HEK293 (cell line): Measurements from ENCODE around the gene UBTFL1.
"Not testable (repeated sequence)": the region's sequence is repeated elsewhere in the genome, so short reads cannot be mapped to it uniquely, and the experiment has no call there.

Experiments
- HOXD13 ChIP-seq: sonication (generic); formaldehyde crosslinking; IDR thresholded peaks from 2 replicates; pipeline ENCODE4 v1.8.0; 2022; ENCODE audit warnings: missing genetic modification reagents, borderline replicate concordance
- MZF1 ChIP-seq: fragments of 450-650 bp; formaldehyde crosslinking; IDR thresholded peaks from 2 replicates; pipeline ENCODE4 v1.5.1; 2017; ENCODE audit warnings: missing biosample characterization, missing genetic modification characterization, borderline replicate concordance
- REPIN1 ChIP-seq: fragments of 450-650 bp; formaldehyde crosslinking; IDR thresholded peaks from 2 replicates; pipeline ENCODE4 v1.5.1; 2017; ENCODE audit warnings: missing biosample characterization, missing genetic modification characterization, low read depth
- ZNF629 ChIP-seq: fragments of 450-650 bp; formaldehyde crosslinking; IDR thresholded peaks from 2 replicates; pipeline ENCODE4 v1.5.1; 2017; ENCODE audit warnings: missing biosample characterization, missing genetic modification characterization
- TF ChIP-seq, protein P1 (sequence below): fragments of 450-650 bp; formaldehyde crosslinking; IDR thresholded peaks from 2 replicates; pipeline ENCODE4 v1.5.1; 2016; ENCODE audit warnings: missing biosample characterization, missing genetic modification characterization

GRCh38 chr11:90052311-90052710 lies 33.4 kb upstream of the UBTFL1 start:
- not testable (repeated sequence) for TF ChIP-seq REPIN1; MZF1 (tag by site-specific recombination); HOXD13 (CRISPR knock-in tag); ZNF629 (tag by site-specific recombination)
- TF ChIP-seq, protein P1, sequence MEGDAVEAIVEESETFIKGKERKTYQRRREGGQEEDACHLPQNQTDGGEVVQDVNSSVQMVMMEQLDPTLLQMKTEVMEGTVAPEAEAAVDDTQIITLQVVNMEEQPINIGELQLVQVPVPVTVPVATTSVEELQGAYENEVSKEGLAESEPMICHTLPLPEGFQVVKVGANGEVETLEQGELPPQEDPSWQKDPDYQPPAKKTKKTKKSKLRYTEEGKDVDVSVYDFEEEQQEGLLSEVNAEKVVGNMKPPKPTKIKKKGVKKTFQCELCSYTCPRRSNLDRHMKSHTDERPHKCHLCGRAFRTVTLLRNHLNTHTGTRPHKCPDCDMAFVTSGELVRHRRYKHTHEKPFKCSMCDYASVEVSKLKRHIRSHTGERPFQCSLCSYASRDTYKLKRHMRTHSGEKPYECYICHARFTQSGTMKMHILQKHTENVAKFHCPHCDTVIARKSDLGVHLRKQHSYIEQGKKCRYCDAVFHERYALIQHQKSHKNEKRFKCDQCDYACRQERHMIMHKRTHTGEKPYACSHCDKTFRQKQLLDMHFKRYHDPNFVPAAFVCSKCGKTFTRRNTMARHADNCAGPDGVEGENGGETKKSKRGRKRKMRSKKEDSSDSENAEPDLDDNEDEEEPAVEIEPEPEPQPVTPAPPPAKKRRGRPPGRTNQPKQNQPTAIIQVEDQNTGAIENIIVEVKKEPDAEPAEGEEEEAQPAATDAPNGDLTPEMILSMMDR (tag by site-specific recombination) = not testable (repeated sequence)
